NCI-H2029 treated with DMSO at 0.1 percent for 48 hours (cell line): ENCODE data around the gene GPR146.
"Not testable (repeated sequence)": the region's sequence is repeated elsewhere in the genome, so short reads cannot be mapped to it uniquely, and the experiment has no call there.

Experiments used
- DNase-seq: peaks from one replicate; lab custom pipeline; 2025; lab: John Stamatoyannopoulos, UW

The GPR146 gene

GRCh38 chr7:1058311-1058710 lies 14.0 kb downstream of the GPR146 start:
- DNase-seq = no peak

GRCh38 chr7:1058821-1059199 lies 14.5 kb downstream of the GPR146 start:
- DNase-seq = no peak

GRCh38 chr7:1059200-1060091 lies 15.1 kb downstream of the GPR146 start:
- no peak for DNase-seq

- DNase-seq = no peak
Measured at GRCh38 chr7:1060315-1061072, 16.1 kb downstream of the GPR146 start.

- DNase-seq = no peak
Measured at GRCh38 chr7:1061180-1061579, 16.8 kb downstream of the GPR146 start.

- no peak for DNase-seq
Measured at GRCh38 chr7:1062296-1063294, 18.2 kb downstream of the GPR146 start.

- no peak for DNase-seq
Measured at GRCh38 chr7:1063361-1063760, 19.0 kb downstream of the GPR146 start.

GRCh38 chr7:1064581-1064980 lies 20.2 kb downstream of the GPR146 start:
- no peak for DNase-seq

GRCh38 chr7:1065263-1065584 lies 20.9 kb downstream of the GPR146 start:
- no peak for DNase-seq

- no peak for DNase-seq
Measured at GRCh38 chr7:1065585-1066241, 21.4 kb downstream of the GPR146 start.

- DNase-seq = no peak
Measured at GRCh38 chr7:1066242-1066588, 21.9 kb downstream of the GPR146 start.

GRCh38 chr7:1068013-1068412 lies 23.7 kb downstream of the GPR146 start:
- DNase-seq = no peak

- no peak for DNase-seq
Measured at GRCh38 chr7:1068619-1069018, 24.3 kb downstream of the GPR146 start.

GRCh38 chr7:1070544-1071011 lies 26.2 kb downstream of the GPR146 start:
- DNase-seq = no peak

- DNase-seq = no peak
Measured at GRCh38 chr7:1071731-1072254, 27.4 kb downstream of the GPR146 start.

GRCh38 chr7:1073142-1073977 lies 29.0 kb downstream of the GPR146 start:
- no peak for DNase-seq

- not testable (repeated sequence) for DNase-seq
Measured at GRCh38 chr7:1074018-1074417, 29.7 kb downstream of the GPR146 start.

GRCh38 chr7:1074593-1075431 lies 30.5 kb downstream of the GPR146 start:
- DNase-seq = no peak
